ENCODE data around the gene ARIH2.
"Not testable (repeated sequence)": the region's sequence is repeated elsewhere in the genome, so short reads cannot be mapped to it uniquely, and the experiment has no call there.

ARIH2 gene

GRCh38 chr3:48907026-48907425 lies 11.6 kb upstream of the ARIH2 start:
- H3K4me1 ChIP-seq (ENCODE audit: insufficient read depth, low read length); H3K9ac ChIP-seq (ENCODE audit: low read depth, low read length); H3K36me3 ChIP-seq (ENCODE audit: insufficient read depth, low read length); H3K9me3 ChIP-seq (ENCODE audit: control insufficient read depth, insufficient read depth, low read length): not testable (repeated sequence)

- Histone ChIP-seq H3K4me1 (ENCODE audit: insufficient read depth, low read length) (no peaks in the 10 kb centered on the region), H3K9me3 (ENCODE audit: control insufficient read depth, insufficient read depth, low read length) (no peaks in the 10 kb centered on the region), H3K9ac (ENCODE audit: low read depth, low read length) (no peak overlapping the region), H3K36me3 (ENCODE audit: insufficient read depth, low read length) (no peaks in the 10 kb centered on the region)
Measured at GRCh38 chr3:48915296-48915695, 3.3 kb upstream of the ARIH2 start.

- no peaks in the 10 kb centered on the region for H3K9me3 ChIP-seq (ENCODE audit: control insufficient read depth, insufficient read depth, low read length)
- H3K36me3 ChIP-seq (ENCODE audit: insufficient read depth, low read length), result no peaks in the 10 kb centered on the region; the same call in 1 of the 2 replicates
- no peaks in the 10 kb centered on the region for H3K4me1 ChIP-seq (ENCODE audit: insufficient read depth, low read length)
- H3K9ac ChIP-seq (ENCODE audit: low read depth, low read length), result peak overlapping the region; percentile 77
Measured at GRCh38 chr3:48919215-48920138, 835 bp downstream of the ARIH2 start.

- Histone ChIP-seq H3K9ac (ENCODE audit: low read depth, low read length) (no peak overlapping the region), H3K36me3 (ENCODE audit: insufficient read depth, low read length) (peaks cover 27% of the 10 kb centered on the region), H3K4me1 (ENCODE audit: insufficient read depth, low read length) (no peaks in the 10 kb centered on the region), H3K9me3 (ENCODE audit: control insufficient read depth, insufficient read depth, low read length) (no peaks in the 10 kb centered on the region)
Measured at GRCh38 chr3:48926425-48927392, 8.1 kb downstream of the ARIH2 start.

GRCh38 chr3:48927928-48928327 lies 9.3 kb downstream of the ARIH2 start:
- Histone ChIP-seq H3K9me3 (ENCODE audit: control insufficient read depth, insufficient read depth, low read length) (no peaks in the 10 kb centered on the region), H3K4me1 (ENCODE audit: insufficient read depth, low read length) (no peaks in the 10 kb centered on the region), H3K36me3 (ENCODE audit: insufficient read depth, low read length) (peaks cover 27% of the 10 kb centered on the region), H3K9ac (ENCODE audit: low read depth, low read length) (no peak overlapping the region)

- H3K9ac ChIP-seq (ENCODE audit: low read depth, low read length), result no peak overlapping the region
- H3K36me3 ChIP-seq (ENCODE audit: insufficient read depth, low read length), result peaks cover 27% of the 10 kb centered on the region
- no peaks in the 10 kb centered on the region for H3K4me1 ChIP-seq (ENCODE audit: insufficient read depth, low read length)
- H3K9me3 ChIP-seq (ENCODE audit: control insufficient read depth, insufficient read depth, low read length), result no peaks in the 10 kb centered on the region
Measured at GRCh38 chr3:48928679-48929078, 10.0 kb downstream of the ARIH2 start.

GRCh38 chr3:48929358-48930035 lies 10.9 kb downstream of the ARIH2 start:
- H3K36me3 ChIP-seq (ENCODE audit: insufficient read depth, low read length), result peaks cover 29% of the 10 kb centered on the region
- H3K4me1 ChIP-seq (ENCODE audit: insufficient read depth, low read length), result no peaks in the 10 kb centered on the region
- H3K9ac ChIP-seq (ENCODE audit: low read depth, low read length), result no peak overlapping the region
- H3K9me3 ChIP-seq (ENCODE audit: control insufficient read depth, insufficient read depth, low read length), result no peaks in the 10 kb centered on the region

GRCh38 chr3:48930590-48930989 lies 11.9 kb downstream of the ARIH2 start:
- no peaks in the 10 kb centered on the region for H3K9me3 ChIP-seq (ENCODE audit: control insufficient read depth, insufficient read depth, low read length)
- no peaks in the 10 kb centered on the region for H3K4me1 ChIP-seq (ENCODE audit: insufficient read depth, low read length)
- peaks cover 33% of the 10 kb centered on the region for H3K36me3 ChIP-seq (ENCODE audit: insufficient read depth, low read length)
- H3K9ac ChIP-seq (ENCODE audit: low read depth, low read length), result no peak overlapping the region

- Histone ChIP-seq H3K9ac (ENCODE audit: low read depth, low read length) (no peak overlapping the region), H3K36me3 (ENCODE audit: insufficient read depth, low read length) (peaks cover 28% of the 10 kb centered on the region), H3K4me1 (ENCODE audit: insufficient read depth, low read length) (no peaks in the 10 kb centered on the region), H3K9me3 (ENCODE audit: control insufficient read depth, insufficient read depth, low read length) (no peaks in the 10 kb centered on the region)
Measured at GRCh38 chr3:48931944-48932580, 13.4 kb downstream of the ARIH2 start.

- H3K9me3 ChIP-seq (ENCODE audit: control insufficient read depth, insufficient read depth, low read length), result no peaks in the 10 kb centered on the region
- no peaks in the 10 kb centered on the region for H3K4me1 ChIP-seq (ENCODE audit: insufficient read depth, low read length)
- no peak overlapping the region for H3K9ac ChIP-seq (ENCODE audit: low read depth, low read length)
- H3K36me3 ChIP-seq (ENCODE audit: insufficient read depth, low read length), result peaks cover 14% of the 10 kb centered on the region
Measured at GRCh38 chr3:48934333-48934991, 15.8 kb downstream of the ARIH2 start.

- Histone ChIP-seq H3K9ac (ENCODE audit: low read depth, low read length) (no peak overlapping the region), H3K36me3 (ENCODE audit: insufficient read depth, low read length) (peaks cover 9% of the 10 kb centered on the region), H3K4me1 (ENCODE audit: insufficient read depth, low read length) (no peaks in the 10 kb centered on the region), H3K9me3 (ENCODE audit: control insufficient read depth, insufficient read depth, low read length) (no peaks in the 10 kb centered on the region)
Measured at GRCh38 chr3:48935530-48935929, 16.9 kb downstream of the ARIH2 start.

- H3K9ac ChIP-seq (ENCODE audit: low read depth, low read length), result no peak overlapping the region
- H3K36me3 ChIP-seq (ENCODE audit: insufficient read depth, low read length), result peaks cover 9% of the 10 kb centered on the region
- H3K4me1 ChIP-seq (ENCODE audit: insufficient read depth, low read length), result no peaks in the 10 kb centered on the region
- no peaks in the 10 kb centered on the region for H3K9me3 ChIP-seq (ENCODE audit: control insufficient read depth, insufficient read depth, low read length)
Measured at GRCh38 chr3:48938156-48938555, 19.5 kb downstream of the ARIH2 start.

GRCh38 chr3:48938689-48939088 lies 20.0 kb downstream of the ARIH2 start:
- Histone ChIP-seq H3K36me3 (ENCODE audit: insufficient read depth, low read length) (peaks cover 12% of the 10 kb centered on the region), H3K9me3 (ENCODE audit: control insufficient read depth, insufficient read depth, low read length) (no peaks in the 10 kb centered on the region), H3K9ac (ENCODE audit: low read depth, low read length) (no peak overlapping the region), H3K4me1 (ENCODE audit: insufficient read depth, low read length) (no peaks in the 10 kb centered on the region)
